Mesodermal cell (in vitro differentiated cells): Measurements from ENCODE around the gene USB1.
"Not testable (repeated sequence)": the region's sequence is repeated elsewhere in the genome, so short reads cannot be mapped to it uniquely, and the experiment has no call there.

Source experiments
- H3K27ac ChIP-seq: 2 replicates; pipeline ENCODE4 v1.7.0; 2013; ENCODE audit warnings: mild to moderate bottlenecking, low read depth, low read length, moderate library complexity; ENCODE audit not compliant: severe bottlenecking
- H3K36me3 ChIP-seq: 2 replicates; pipeline ENCODE4 v1.7.1; 2013; ENCODE audit warnings: mild to moderate bottlenecking, low read length, moderate library complexity; ENCODE audit not compliant: control insufficient read depth, insufficient read depth
- H3K4me1 ChIP-seq: one replicate; pipeline ENCODE4 v1.7.1; 2013; ENCODE audit warnings: mild to moderate bottlenecking, low read length; ENCODE audit not compliant: insufficient read depth, control insufficient read depth, poor library complexity, severe bottlenecking
- H3K4me3 ChIP-seq: 2 replicates; pipeline ENCODE4 v1.7.0; 2013; ENCODE audit warnings: low read length, control low read depth, mild to moderate bottlenecking; ENCODE audit not compliant: insufficient read depth, poor library complexity, severe bottlenecking; ENCODE audit errors: extremely low read depth
- H3K9me3 ChIP-seq: 2 replicates; pipeline ENCODE4 v1.7.1; 2013; ENCODE audit warnings: mild to moderate bottlenecking, low read length, moderate library complexity; ENCODE audit not compliant: control insufficient read depth
- WGBS, 2 experiments: methylation state at CpG; one replicate each; pipeline ENCODE4 v1.1.5; 2013; ENCODE audit warnings: missing lambda C conversion rate in 2 of 2; ENCODE audit not compliant: insufficient coverage in 2 of 2; 5-methylcytosine and 5-hydroxymethylcytosine counted together

Gene USB1

GRCh38 chr16:58002416-58002800 is 1.2 kb downstream of the USB1 start:
- WGBS, 2 experiments: 95 to 98% methylated on average over 9 of the region's 9 CpGs

GRCh38 chr16:58002936-58003335 is 1.7 kb downstream of the USB1 start:
- Histone ChIP-seq H3K4me3 (no peak overlapping the region), H3K36me3 (peaks cover 54% of the 10 kb centered on the region), H3K9me3 (peaks cover 4% of the 10 kb centered on the region), H3K27ac (no peak overlapping the region), H3K4me1 (peaks cover 12% of the 10 kb centered on the region)
- 96 to 100% methylated on average over 2 to 4 of the region's 5 CpGs for WGBS, 2 experiments

More at GRCh38 chr16:58002416-58002800, 1.2 kb downstream of the USB1 start:
- Histone ChIP-seq H3K36me3 (peaks cover 53% of the 10 kb centered on the region), H3K4me3 (peak overlapping the region; percentile 67), H3K27ac (no peak overlapping the region), H3K4me1 (peaks cover 12% of the 10 kb centered on the region), H3K9me3 (peaks cover 4% of the 10 kb centered on the region)

- H3K27ac ChIP-seq, H3K4me1 ChIP-seq, H3K9me3 ChIP-seq, H3K4me3 ChIP-seq: not testable (repeated sequence)
- H3K36me3 ChIP-seq: peaks cover 63% of the 10 kb centered on the region
- 99 to 100% methylated on average over 5 to 12 of the region's 12 CpGs for WGBS, 2 experiments
Observed at GRCh38 chr16:58004736-58005135, 3.5 kb downstream of the USB1 start.

- peaks cover 4% of the 10 kb centered on the region for H3K9me3 ChIP-seq
- peaks cover 33% of the 10 kb centered on the region for H3K4me1 ChIP-seq
- 79 to 84% methylated on average over 9 to 10 of the region's 11 CpGs for WGBS, 2 experiments
- peaks cover 63% of the 10 kb centered on the region for H3K36me3 ChIP-seq
- H3K27ac ChIP-seq: peak overlapping the region; percentile 20
- no peak overlapping the region for H3K4me3 ChIP-seq
Observed at GRCh38 chr16:58009856-58010416, 8.7 kb downstream of the USB1 start.

- 20 to 44% methylated on average over 1 of the region's 3 CpGs for WGBS, 2 experiments
- H3K36me3 ChIP-seq: peaks cover 65% of the 10 kb centered on the region
- H3K4me3 ChIP-seq: no peak overlapping the region
- H3K27ac ChIP-seq: peak overlapping the region; percentile 97
- peaks cover 33% of the 10 kb centered on the region for H3K4me1 ChIP-seq
- peaks cover 3% of the 10 kb centered on the region for H3K9me3 ChIP-seq
Observed at GRCh38 chr16:58010886-58011285, 9.7 kb downstream of the USB1 start.

GRCh38 chr16:58011652-58012051 is 10.4 kb downstream of the USB1 start:
- peaks cover 33% of the 10 kb centered on the region for H3K4me1 ChIP-seq
- H3K9me3 ChIP-seq: no peaks in the 10 kb centered on the region
- peak overlapping the region; percentile 97 for H3K27ac ChIP-seq
- 50% methylated on average over 2 of the region's 3 CpGs for WGBS, 2 experiments
- peaks cover 65% of the 10 kb centered on the region for H3K36me3 ChIP-seq
- H3K4me3 ChIP-seq: no peak overlapping the region

GRCh38 chr16:58012481-58012880 is 11.3 kb downstream of the USB1 start:
- peaks cover 61% of the 10 kb centered on the region for H3K36me3 ChIP-seq
- peaks cover 33% of the 10 kb centered on the region for H3K4me1 ChIP-seq
- no peaks in the 10 kb centered on the region for H3K9me3 ChIP-seq
- no peak overlapping the region for H3K4me3 ChIP-seq
- 56 to 61% methylated on average over 6 to 9 of the region's 9 CpGs for WGBS, 2 experiments
- H3K27ac ChIP-seq: peak overlapping the region; percentile 97

- Histone ChIP-seq H3K27ac (peak overlapping the region; percentile 97), H3K9me3 (no peaks in the 10 kb centered on the region), H3K4me1 (peaks cover 33% of the 10 kb centered on the region), H3K4me3 (no peak overlapping the region), H3K36me3 (peaks cover 58% of the 10 kb centered on the region)
- WGBS, 2 experiments: 83 to 88% methylated on average over 3 to 5 of the region's 9 CpGs
Observed at GRCh38 chr16:58013201-58013956, 12.2 kb downstream of the USB1 start.

- Histone ChIP-seq H3K36me3 (peaks cover 63% of the 10 kb centered on the region), H3K4me1 (peaks cover 29% of the 10 kb centered on the region), H3K27ac (no peak overlapping the region), H3K9me3 (no peaks in the 10 kb centered on the region), H3K4me3 (no peak overlapping the region)
- 72 to 74% methylated on average over 12 of the region's 12 CpGs for WGBS, 2 experiments
Observed at GRCh38 chr16:58016840-58017446, 15.7 kb downstream of the USB1 start.

GRCh38 chr16:58018803-58019202 is 17.6 kb downstream of the USB1 start:
- Histone ChIP-seq H3K36me3 (peaks cover 61% of the 10 kb centered on the region), H3K27ac (no peak overlapping the region), H3K4me3 (no peak overlapping the region), H3K4me1 (peaks cover 29% of the 10 kb centered on the region), H3K9me3 (no peaks in the 10 kb centered on the region)
- WGBS, 2 experiments: 86% methylated on average over 1 to 4 of the region's 7 CpGs
